Astrocyte (in vitro differentiated cells and primary cell): ENCODE results near the gene CDKAL1. TPM values are rescaled to one million over a fixed set of nuclear protein-coding genes. Genes with fewer than 3 reads are reported as not detected.

Experiments used
- DNase-seq: peaks from one replicate; pipeline ENCODE4 v3.0.0-alpha.2; 2010; ENCODE audit warnings: low read depth
- FAIRE-seq: peaks from 2 replicates; lab custom pipeline; 2011; peaks lifted over from hg19 to GRCh38; lab: Jason Lieb, UNC
- H2AFZ ChIP-seq: 2 replicates; pipeline ENCODE4 v1.6.0; 2012; ENCODE audit warnings: low read depth, low read length, inconsistent platforms
- H3K27ac ChIP-seq: 2 replicates; pipeline ENCODE4 v1.5.1; 2011; ENCODE audit warnings: low read depth, low read length, inconsistent platforms
- H3K27me3 ChIP-seq: 2 replicates; pipeline ENCODE4 v1.6.0; 2011; ENCODE audit warnings: low read length, inconsistent platforms; ENCODE audit not compliant: insufficient read depth
- H3K36me3 ChIP-seq: 2 replicates; pipeline ENCODE4 v1.5.1; 2011; ENCODE audit warnings: low read length, inconsistent platforms; ENCODE audit not compliant: insufficient read depth
- H3K4me1 ChIP-seq: 2 replicates; pipeline ENCODE4 v1.5.1; 2011; ENCODE audit warnings: low read length, inconsistent platforms; ENCODE audit not compliant: insufficient read depth
- H3K4me2 ChIP-seq: 2 replicates; pipeline ENCODE4 v1.6.0; 2012; ENCODE audit warnings: low read length, inconsistent platforms
- H3K4me3 ChIP-seq: 2 replicates; pipeline ENCODE4 v1.5.1; 2011; ENCODE audit warnings: low read depth, mild to moderate bottlenecking, low read length, inconsistent platforms; ENCODE audit not compliant: insufficient read depth
- H3K79me2 ChIP-seq: 2 replicates; pipeline ENCODE4 v1.6.0; 2012; ENCODE audit warnings: mild to moderate bottlenecking, low read length, inconsistent platforms; ENCODE audit not compliant: insufficient read depth
- H3K9ac ChIP-seq: 2 replicates; pipeline ENCODE4 v1.6.0; 2012; ENCODE audit warnings: mild to moderate bottlenecking, low read length, inconsistent platforms
- H3K9me3 ChIP-seq: 2 replicates; pipeline ENCODE4 v1.5.1; 2012; ENCODE audit warnings: low read depth, mild to moderate bottlenecking, low read length, inconsistent platforms; ENCODE audit not compliant: insufficient read depth
- H4K20me1 ChIP-seq: 2 replicates; pipeline ENCODE4 v1.6.0; 2012; ENCODE audit warnings: low read length, inconsistent platforms; ENCODE audit not compliant: insufficient read depth
- H3K27ac Mint-ChIP-seq: one replicate; pipeline ENCODE4 v1.8.0; 2021; ENCODE audit warnings: mild to moderate bottlenecking, mixed read lengths; ENCODE audit not compliant: unreplicated experiment
- H3K27me3 Mint-ChIP-seq: one replicate; pipeline ENCODE4 v1.8.0; 2021; ENCODE audit warnings: low read depth, mixed read lengths; ENCODE audit not compliant: unreplicated experiment
- H3K36me3 Mint-ChIP-seq: one replicate; pipeline ENCODE4 v1.8.0; 2021; ENCODE audit warnings: low read depth, mixed read lengths; ENCODE audit not compliant: unreplicated experiment
- H3K4me1 Mint-ChIP-seq: one replicate; pipeline ENCODE4 v1.8.0; 2021; ENCODE audit warnings: low read depth, mixed read lengths; ENCODE audit not compliant: unreplicated experiment
- H3K4me3 Mint-ChIP-seq: one replicate; pipeline ENCODE4 v1.8.0; 2021; ENCODE audit warnings: mild to moderate bottlenecking, moderate library complexity, mixed read lengths; ENCODE audit not compliant: unreplicated experiment
- H3K9me3 Mint-ChIP-seq: one replicate; pipeline ENCODE4 v1.8.0; 2021; ENCODE audit warnings: mild to moderate bottlenecking, mixed read lengths; ENCODE audit not compliant: unreplicated experiment
- CTCF ChIP-seq: IDR thresholded peaks from 2 replicates; pipeline ENCODE4 v1.5.1; 2011; ENCODE audit warnings: low read depth, mild to moderate bottlenecking, inconsistent platforms, low read length, moderate library complexity; ENCODE audit not compliant: insufficient read depth
- EZH2 ChIP-seq: IDR thresholded peaks from 2 replicates; pipeline ENCODE4 v1.6.1; 2012; ENCODE audit warnings: mild to moderate bottlenecking, low read length, inconsistent platforms; ENCODE audit not compliant: insufficient read depth
- total RNA-seq: library from RNA; stranded (reverse); gene quantifications from 2 replicates; pipeline ENCODE4 v1.2.1, GENCODE V29; 2021

Gene CDKAL1
- total RNA-seq, 1 donor from 2014 or later = 13.7 TPM

GRCh38 chr6:21064756-21065340 is 530.6 kb downstream of the CDKAL1 start:
- Histone ChIP-seq H3K27ac (no peak overlapping the region), H4K20me1 (no peaks in the 10 kb centered on the region), H3K4me1 (no peaks in the 10 kb centered on the region), H3K4me2 (no peak overlapping the region), H3K27me3 (no peaks in the 10 kb centered on the region), H3K4me3 (no peak overlapping the region), H3K36me3 (no peaks in the 10 kb centered on the region), H3K9ac (no peak overlapping the region), H3K9me3 (no peaks in the 10 kb centered on the region), H2AFZ (no peak overlapping the region), H3K79me2 (no peaks in the 10 kb centered on the region)
- DNase-seq = peak; percentile 55
- Mint-ChIP-seq H3K4me3 (no peak overlapping the region), H3K36me3 (no peaks in the 10 kb centered on the region), H3K27ac (no peak overlapping the region), H3K9me3 (peaks cover under 1% of the 10 kb centered on the region), H3K4me1 (no peaks in the 10 kb centered on the region), H3K27me3 (no peaks in the 10 kb centered on the region)
- no peak for FAIRE-seq
- no peak for TF ChIP-seq CTCF
- no peak for TF ChIP-seq EZH2

- H3K27me3 Mint-ChIP-seq = no peaks in the 10 kb centered on the region
- no peaks in the 10 kb centered on the region for H3K9me3 Mint-ChIP-seq
- no peak for FAIRE-seq
- Histone ChIP-seq H3K27ac (no peak overlapping the region), H4K20me1 (no peaks in the 10 kb centered on the region), H3K4me3 (no peak overlapping the region), H3K9me3 (no peaks in the 10 kb centered on the region), H3K27me3 (no peaks in the 10 kb centered on the region), H3K4me2 (no peak overlapping the region), H3K36me3 (no peaks in the 10 kb centered on the region), H2AFZ (no peak overlapping the region), H3K9ac (no peak overlapping the region), H3K79me2 (no peaks in the 10 kb centered on the region), H3K4me1 (no peaks in the 10 kb centered on the region)
- DNase-seq = no peak
- TF ChIP-seq EZH2 (no peak), CTCF (no peak)
- no peak overlapping the region for H3K4me3 Mint-ChIP-seq
- no peak overlapping the region for H3K27ac Mint-ChIP-seq
- H3K36me3 Mint-ChIP-seq = no peaks in the 10 kb centered on the region
- H3K4me1 Mint-ChIP-seq = no peaks in the 10 kb centered on the region
These were observed 533.3 kb downstream of the CDKAL1 start for GRCh38 chr6:21067521-21067920.

GRCh38 chr6:21070620-21071019 is 536.4 kb downstream of the CDKAL1 start:
- no peak overlapping the region for H3K4me2 ChIP-seq
- H2AFZ ChIP-seq = no peak overlapping the region
- H3K9me3 Mint-ChIP-seq = peaks cover 3% of the 10 kb centered on the region
- H3K36me3 ChIP-seq = no peaks in the 10 kb centered on the region
- no peaks in the 10 kb centered on the region for H3K4me1 ChIP-seq
- no peak overlapping the region for H3K27ac Mint-ChIP-seq
- TF ChIP-seq CTCF = no peak
- no peak for TF ChIP-seq EZH2
- no peak overlapping the region for H3K4me3 ChIP-seq
- FAIRE-seq (no peak), DNase-seq (no peak)
- no peaks in the 10 kb centered on the region for H3K27me3 ChIP-seq
- peaks cover 1% of the 10 kb centered on the region for H3K36me3 Mint-ChIP-seq
- no peak overlapping the region for H3K9ac ChIP-seq
- no peaks in the 10 kb centered on the region for H3K4me1 Mint-ChIP-seq
- peaks cover 3% of the 10 kb centered on the region for H3K9me3 ChIP-seq
- H3K79me2 ChIP-seq = no peaks in the 10 kb centered on the region
- H4K20me1 ChIP-seq = no peaks in the 10 kb centered on the region
- H3K27me3 Mint-ChIP-seq = no peaks in the 10 kb centered on the region
- H3K27ac ChIP-seq = no peak overlapping the region
- H3K4me3 Mint-ChIP-seq = no peak overlapping the region
